BE2C (cell line): ENCODE measurements around the gene EEF1A2.
A peak's percentile ranks its signal among the peaks of the same experiment; 100 is the strongest.

Source experiments
- DNase-seq: peaks from one replicate; pipeline ENCODE4 v3.0.0-alpha.2; 2020
- H3K27me3 ChIP-seq: fragments of 250-450 bp; sonication (Bioruptor Pico); 2 replicates; pipeline ENCODE4 v1.5.1; 2020; ENCODE audit warnings: mild to moderate bottlenecking
- H3K36me3 ChIP-seq: fragments of 250-450 bp; sonication (Bioruptor Pico); 2 replicates; pipeline ENCODE4 v1.5.1; 2020; ENCODE audit warnings: mild to moderate bottlenecking
- H3K4me1 ChIP-seq: fragments of 250-450 bp; sonication (Bioruptor Pico); 2 replicates; pipeline ENCODE4 v1.5.1; 2020
- H3K4me3 ChIP-seq: 2 replicates; pipeline ENCODE4 v1.5.1; 2011; ENCODE audit warnings: low read depth, low read length
- H3K9me3 ChIP-seq: fragments of 250-450 bp; sonication (Bioruptor Pico); 2 replicates; pipeline ENCODE4 v1.5.1; 2020
- CTCF ChIP-seq: IDR thresholded peaks from 2 replicates; pipeline ENCODE4 v1.5.1; 2012; ENCODE audit warnings: mild to moderate bottlenecking, low read depth, low read length

EEF1A2 gene

GRCh38 chr20:63456429-63457284, 42.2 kb downstream of the EEF1A2 start:
- peaks cover 30% of the 10 kb centered on the region for H3K4me1 ChIP-seq
- H3K9me3 ChIP-seq: no peaks in the 10 kb centered on the region
- peak overlapping the region; percentile 14 for H3K4me3 ChIP-seq
- H3K27me3 ChIP-seq: peaks cover 14% of the 10 kb centered on the region
- no peaks in the 10 kb centered on the region for H3K36me3 ChIP-seq
- peak; percentile 91 for DNase-seq
- no peak for TF ChIP-seq CTCF

GRCh38 chr20:63455568-63455859, 43.4 kb downstream of the EEF1A2 start:
- no peak for TF ChIP-seq CTCF
- no peaks in the 10 kb centered on the region for H3K36me3 ChIP-seq

GRCh38 chr20:63454731-63455567, 43.9 kb downstream of the EEF1A2 start:
- peaks cover 10% of the 10 kb centered on the region for H3K27me3 ChIP-seq
- H3K4me1 ChIP-seq: peaks cover 30% of the 10 kb centered on the region
- H3K9me3 ChIP-seq: no peaks in the 10 kb centered on the region
- no peak for TF ChIP-seq CTCF
- H3K4me3 ChIP-seq: peak overlapping the region; percentile 47
- no peak for DNase-seq
- no peaks in the 10 kb centered on the region for H3K36me3 ChIP-seq

More at GRCh38 chr20:63455568-63455859, 43.4 kb downstream of the EEF1A2 start:
- no peaks in the 10 kb centered on the region for H3K9me3 ChIP-seq
- DNase-seq: no peak
- H3K4me3 ChIP-seq: peak overlapping the region; percentile 47
- peaks cover 10% of the 10 kb centered on the region for H3K27me3 ChIP-seq
- peaks cover 30% of the 10 kb centered on the region for H3K4me1 ChIP-seq

- Histone ChIP-seq H3K36me3 (no peaks in the 10 kb centered on the region), H3K27me3 (peaks cover 10% of the 10 kb centered on the region), H3K4me3 (peak overlapping the region; percentile 47), H3K9me3 (no peaks in the 10 kb centered on the region), H3K4me1 (peaks cover 30% of the 10 kb centered on the region)
- peak; percentile 88 for DNase-seq
- peak; percentile 56 for TF ChIP-seq CTCF
Observed at GRCh38 chr20:63452821-63453523, 45.9 kb downstream of the EEF1A2 start.

- H3K9me3 ChIP-seq: no peaks in the 10 kb centered on the region
- TF ChIP-seq CTCF: no peak
- H3K36me3 ChIP-seq: no peaks in the 10 kb centered on the region
- no peak overlapping the region for H3K4me3 ChIP-seq
- DNase-seq: no peak
- H3K4me1 ChIP-seq: peaks cover 26% of the 10 kb centered on the region
- H3K27me3 ChIP-seq: peaks cover 10% of the 10 kb centered on the region
Observed at GRCh38 chr20:63452341-63452740, 46.5 kb downstream of the EEF1A2 start.
